NCI-H748 (cell line): Measurements from ENCODE around the gene WWOX.

Experiments used
- DNase-seq: peaks from one replicate; lab custom pipeline; 2025; ENCODE audit not compliant: unreplicated experiment; lab: John Stamatoyannopoulos, UW

WWOX gene

GRCh38 chr16:79097771-79098170, 998.3 kb downstream of the WWOX start:
- no peak for DNase-seq

GRCh38 chr16:79098907-79099306, 999.5 kb downstream of the WWOX start:
- no peak for DNase-seq

- no peak for DNase-seq
Measured at GRCh38 chr16:79099716-79100115, 1000.3 kb downstream of the WWOX start.

GRCh38 chr16:79100447-79100846, 1001.0 kb downstream of the WWOX start:
- peak; percentile 33 for DNase-seq

- no peak for DNase-seq
Measured at GRCh38 chr16:79101491-79101890, 1002.0 kb downstream of the WWOX start.

GRCh38 chr16:79104567-79104966, 1005.1 kb downstream of the WWOX start:
- DNase-seq: no peak

GRCh38 chr16:79107301-79107700, 1007.8 kb downstream of the WWOX start:
- no peak for DNase-seq

- DNase-seq: no peak
Measured at GRCh38 chr16:79109771-79110170, 1010.3 kb downstream of the WWOX start.

GRCh38 chr16:79110242-79110641, 1010.8 kb downstream of the WWOX start:
- no peak for DNase-seq

- DNase-seq: no peak
Measured at GRCh38 chr16:79110953-79111352, 1011.5 kb downstream of the WWOX start.

- no peak for DNase-seq
Measured at GRCh38 chr16:79112462-79112861, 1013.0 kb downstream of the WWOX start.

GRCh38 chr16:79113826-79114225, 1014.4 kb downstream of the WWOX start:
- no peak for DNase-seq

GRCh38 chr16:79114759-79115158, 1015.3 kb downstream of the WWOX start:
- DNase-seq: no peak

GRCh38 chr16:79121906-79122305, 1022.5 kb downstream of the WWOX start:
- peak; percentile 20 for DNase-seq

GRCh38 chr16:79122343-79122742, 1022.9 kb downstream of the WWOX start:
- DNase-seq: no peak

GRCh38 chr16:79124016-79124756, 1024.7 kb downstream of the WWOX start:
- DNase-seq: peak; percentile 24

GRCh38 chr16:79127766-79128165, 1028.3 kb downstream of the WWOX start:
- DNase-seq: no peak

GRCh38 chr16:79128706-79129105, 1029.3 kb downstream of the WWOX start:
- DNase-seq: no peak

GRCh38 chr16:79130616-79131015, 1031.2 kb downstream of the WWOX start:
- peak; percentile 2 for DNase-seq

GRCh38 chr16:79131321-79132075, 1032.0 kb downstream of the WWOX start:
- no peak for DNase-seq

- DNase-seq: no peak
Measured at GRCh38 chr16:79132701-79133100, 1033.2 kb downstream of the WWOX start.

- DNase-seq: no peak
Measured at GRCh38 chr16:79134300-79134699, 1034.8 kb downstream of the WWOX start.
